Measurements from ENCODE around the gene GRHL3. TPM values are rescaled to one million over a fixed set of nuclear protein-coding genes. Genes with fewer than 3 reads are reported as not detected.

The GRHL3 gene
- total and polyA plus RNA-seq, 10 of the 15 experiments (the other 5 are each of a cell fraction or from before 2014, with no cell fraction given), result 0.07 to 0.87 (median 0.34) TPM

- no peak for TF ChIP-seq ZNF687 (IDR thresholded peaks at IDR 0.05)
- no peak for TF ChIP-seq ASH2L (IDR thresholded peaks at IDR 0.05; ENCODE audit: borderline replicate concordance, low read depth)
- no peak for TF ChIP-seq ESRRA (IDR thresholded peaks at IDR 0.05; ENCODE audit: low read length)
- TF ChIP-seq ATF2 (IDR thresholded peaks at IDR 0.05; ENCODE audit: low read length), result no peak
These were observed 47.5 kb downstream of the GRHL3 start (continued) for GRCh38 chr1:24366707-24367106.

- ChIA-PET RAD21 (ENCODE audit: unreplicated experiment) (no interaction called here), SMC1A (ENCODE audit: uncharacterized antibody, unreplicated experiment) (no interaction called here), POLR2A (no interaction called here), CTCF (no interaction called here)
- ATAC-seq, result no peak
- intact Hi-C loops (cut with micrococcal nuclease; ENCODE audit: unreplicated experiment), result no loop called here
- H3K9ac ChIP-seq (ENCODE audit: control insufficient read depth, insufficient read depth, low read length), result no peak overlapping the region
- H3K4me2 ChIP-seq (ENCODE audit: control insufficient read depth, insufficient read depth), result no peak overlapping the region
- no peak for FAIRE-seq
- H3K27me3 ChIP-seq (replicated peaks in 1 of 2; ENCODE audit: control insufficient read depth in 2 of 2, insufficient read depth in 2 of 2, low read length in 1 of 2), result no peaks in the 10 kb centered on the region; a peak in 1 of 4 replicates
- H3K27ac ChIP-seq (ENCODE audit: control insufficient read depth, insufficient read depth), result no peak overlapping the region
- 75% methylated on average over 4 of the region's 4 CpGs for WGBS (ENCODE audit: insufficient coverage, insufficient replicate concordance, low lambda C conversion rate, missing lambda C conversion rate)
- no peaks in the 10 kb centered on the region for H4K20me1 ChIP-seq (ENCODE audit: control insufficient read depth, insufficient read depth)
- H3K36me3 ChIP-seq (ENCODE audit: control insufficient read depth in 2 of 2, insufficient read depth in 2 of 2, low read length in 1 of 2), result no peaks in the 10 kb centered on the region
- H3K4me1 ChIP-seq (ENCODE audit: control insufficient read depth, insufficient read depth, low read length), result peaks cover 24% of the 10 kb centered on the region
- no peak for DNase-seq (ENCODE audit: low read depth, low spot score)
- no TSS peak for BruUV-seq (replicated peaks)
- no peak overlapping the region for H3K4me3 ChIP-seq
- in situ Hi-C loops (cut with MboI), result no loop called here
- no peak overlapping the region for H2AFZ ChIP-seq (ENCODE audit: control insufficient read depth, low read depth, low read length)
- H3K79me2 ChIP-seq (ENCODE audit: control insufficient read depth, insufficient read depth, low read length), result no peaks in the 10 kb centered on the region
- no peaks in the 10 kb centered on the region for H3K9me3 ChIP-seq (replicated peaks; ENCODE audit: control insufficient read depth, insufficient read depth, low read length)
- TF ChIP-seq, protein P1, sequence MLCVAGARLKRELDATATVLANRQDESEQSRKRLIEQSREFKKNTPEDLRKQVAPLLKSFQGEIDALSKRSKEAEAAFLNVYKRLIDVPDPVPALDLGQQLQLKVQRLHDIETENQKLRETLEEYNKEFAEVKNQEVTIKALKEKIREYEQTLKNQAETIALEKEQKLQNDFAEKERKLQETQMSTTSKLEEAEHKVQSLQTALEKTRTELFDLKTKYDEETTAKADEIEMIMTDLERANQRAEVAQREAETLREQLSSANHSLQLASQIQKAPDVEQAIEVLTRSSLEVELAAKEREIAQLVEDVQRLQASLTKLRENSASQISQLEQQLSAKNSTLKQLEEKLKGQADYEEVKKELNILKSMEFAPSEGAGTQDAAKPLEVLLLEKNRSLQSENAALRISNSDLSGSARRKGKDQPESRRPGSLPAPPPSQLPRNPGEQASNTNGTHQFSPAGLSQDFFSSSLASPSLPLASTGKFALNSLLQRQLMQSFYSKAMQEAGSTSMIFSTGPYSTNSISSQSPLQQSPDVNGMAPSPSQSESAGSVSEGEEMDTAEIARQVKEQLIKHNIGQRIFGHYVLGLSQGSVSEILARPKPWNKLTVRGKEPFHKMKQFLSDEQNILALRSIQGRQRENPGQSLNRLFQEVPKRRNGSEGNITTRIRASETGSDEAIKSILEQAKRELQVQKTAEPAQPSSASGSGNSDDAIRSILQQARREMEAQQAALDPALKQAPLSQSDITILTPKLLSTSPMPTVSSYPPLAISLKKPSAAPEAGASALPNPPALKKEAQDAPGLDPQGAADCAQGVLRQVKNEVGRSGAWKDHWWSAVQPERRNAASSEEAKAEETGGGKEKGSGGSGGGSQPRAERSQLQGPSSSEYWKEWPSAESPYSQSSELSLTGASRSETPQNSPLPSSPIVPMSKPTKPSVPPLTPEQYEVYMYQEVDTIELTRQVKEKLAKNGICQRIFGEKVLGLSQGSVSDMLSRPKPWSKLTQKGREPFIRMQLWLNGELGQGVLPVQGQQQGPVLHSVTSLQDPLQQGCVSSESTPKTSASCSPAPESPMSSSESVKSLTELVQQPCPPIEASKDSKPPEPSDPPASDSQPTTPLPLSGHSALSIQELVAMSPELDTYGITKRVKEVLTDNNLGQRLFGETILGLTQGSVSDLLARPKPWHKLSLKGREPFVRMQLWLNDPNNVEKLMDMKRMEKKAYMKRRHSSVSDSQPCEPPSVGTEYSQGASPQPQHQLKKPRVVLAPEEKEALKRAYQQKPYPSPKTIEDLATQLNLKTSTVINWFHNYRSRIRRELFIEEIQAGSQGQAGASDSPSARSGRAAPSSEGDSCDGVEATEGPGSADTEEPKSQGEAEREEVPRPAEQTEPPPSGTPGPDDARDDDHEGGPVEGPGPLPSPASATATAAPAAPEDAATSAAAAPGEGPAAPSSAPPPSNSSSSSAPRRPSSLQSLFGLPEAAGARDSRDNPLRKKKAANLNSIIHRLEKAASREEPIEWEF (IDR thresholded peaks at IDR 0.05; ENCODE audit: insufficient replicate concordance, low read depth, low read length), result no peak
- no peak for TF ChIP-seq SMC3 (IDR thresholded peaks at IDR 0.05; ENCODE audit: borderline replicate concordance, low read length)
- TF ChIP-seq, protein P2, sequence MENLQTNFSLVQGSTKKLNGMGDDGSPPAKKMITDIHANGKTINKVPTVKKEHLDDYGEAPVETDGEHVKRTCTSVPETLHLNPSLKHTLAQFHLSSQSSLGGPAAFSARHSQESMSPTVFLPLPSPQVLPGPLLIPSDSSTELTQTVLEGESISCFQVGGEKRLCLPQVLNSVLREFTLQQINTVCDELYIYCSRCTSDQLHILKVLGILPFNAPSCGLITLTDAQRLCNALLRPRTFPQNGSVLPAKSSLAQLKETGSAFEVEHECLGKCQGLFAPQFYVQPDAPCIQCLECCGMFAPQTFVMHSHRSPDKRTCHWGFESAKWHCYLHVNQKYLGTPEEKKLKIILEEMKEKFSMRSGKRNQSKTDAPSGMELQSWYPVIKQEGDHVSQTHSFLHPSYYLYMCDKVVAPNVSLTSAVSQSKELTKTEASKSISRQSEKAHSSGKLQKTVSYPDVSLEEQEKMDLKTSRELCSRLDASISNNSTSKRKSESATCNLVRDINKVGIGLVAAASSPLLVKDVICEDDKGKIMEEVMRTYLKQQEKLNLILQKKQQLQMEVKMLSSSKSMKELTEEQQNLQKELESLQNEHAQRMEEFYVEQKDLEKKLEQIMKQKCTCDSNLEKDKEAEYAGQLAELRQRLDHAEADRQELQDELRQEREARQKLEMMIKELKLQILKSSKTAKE (IDR thresholded peaks at IDR 0.05; ENCODE audit: low read depth, poor library complexity, severe bottlenecking), result no peak
- no peak for TF ChIP-seq PAX5 (IDR thresholded peaks at IDR 0.05; ENCODE audit: borderline replicate concordance, low read depth, low read length)
- TF ChIP-seq ASH2L (IDR thresholded peaks at IDR 0.05; ENCODE audit: borderline replicate concordance, low read depth), result no peak
- TF ChIP-seq POLR2AphosphoS5 (IDR thresholded peaks at IDR 0.05; ENCODE audit: low read length), result no peak
These were observed 50.0 kb downstream of the GRHL3 start for GRCh38 chr1:24369199-24369598.
